Erythroblast (primary cell): ENCODE data around the gene DHX34.

Experiments
- GATA1 ChIP-seq: IDR thresholded peaks from 2 replicates; pipeline ENCODE4 v1.6.1; 2011; ENCODE audit warnings: low read depth, mild to moderate bottlenecking, control low read depth, low read length, moderate library complexity
- POLR2A ChIP-seq: IDR thresholded peaks from 2 replicates; pipeline ENCODE4 v1.6.1; 2011; ENCODE audit warnings: mild to moderate bottlenecking, low read length

DNA sequence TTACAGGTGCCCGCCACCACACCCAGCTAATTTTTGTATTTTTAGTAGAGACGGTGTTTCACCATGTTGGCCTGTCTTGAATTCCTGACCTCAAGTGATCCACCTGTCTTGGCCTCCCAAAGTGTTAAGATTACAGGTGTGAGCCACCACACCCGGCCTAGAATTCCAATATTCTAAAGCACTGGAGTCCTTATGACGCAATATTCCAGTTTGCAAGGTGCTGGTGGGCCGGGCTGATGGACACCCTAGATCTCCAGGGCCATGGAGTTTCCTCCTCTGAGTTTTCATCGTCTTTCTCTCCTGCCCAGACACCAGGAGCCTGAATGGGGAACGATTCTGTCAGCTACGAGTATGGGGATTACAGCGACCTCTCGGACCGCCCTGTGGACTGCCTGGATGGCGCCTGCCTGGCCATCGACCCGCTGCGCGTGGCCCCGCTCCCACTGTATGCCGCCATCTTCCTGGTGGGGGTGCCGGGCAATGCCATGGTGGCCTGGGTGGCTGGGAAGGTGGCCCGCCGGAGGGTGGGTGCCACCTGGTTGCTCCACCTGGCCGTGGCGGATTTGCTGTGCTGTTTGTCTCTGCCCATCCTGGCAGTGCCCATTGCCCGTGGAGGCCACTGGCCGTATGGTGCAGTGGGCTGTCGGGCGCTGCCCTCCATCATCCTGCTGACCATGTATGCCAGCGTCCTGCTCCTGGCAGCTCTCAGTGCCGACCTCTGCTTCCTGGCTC lies 8.5 kb upstream of the DHX34 start:
- no peak for TF ChIP-seq POLR2A
- no peak for TF ChIP-seq GATA1
